Measurements from ENCODE around the gene MGAT4C.

MGAT4C gene

GRCh38 chr12:86254399-86255107, 1.6 kb downstream of the MGAT4C start:
- no peak for DNase-seq (ENCODE audit: low read depth)
- no peak overlapping the region for H3K4me3 ChIP-seq (replicated peaks; ENCODE audit: low read depth, low read length)
- TF ChIP-seq CTCF (IDR thresholded peaks at IDR 0.05; ENCODE audit: low read length, missing control alignments), result no peak

DNA sequence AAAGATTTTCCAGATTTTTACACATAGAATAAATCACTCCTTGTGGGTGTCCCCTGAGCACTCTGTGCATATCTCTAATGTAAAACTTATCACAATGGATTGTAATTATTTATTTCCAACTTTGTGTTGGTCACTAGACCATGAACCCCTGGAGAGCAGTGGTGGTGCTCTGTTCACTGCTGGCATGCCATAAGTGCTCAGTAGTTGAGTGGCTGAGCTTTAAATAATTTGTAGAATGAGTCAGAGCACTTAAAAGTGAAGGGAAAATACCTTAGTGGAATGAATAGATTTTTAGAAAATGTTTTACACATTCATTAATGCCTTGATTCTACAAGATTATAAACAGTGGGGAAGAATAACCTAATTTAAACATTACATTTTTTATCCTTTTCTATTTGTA, 6.3 kb downstream of the MGAT4C start:
- no peak overlapping the region for H3K4me3 ChIP-seq (replicated peaks; ENCODE audit: low read depth, low read length)
- no peak for TF ChIP-seq CTCF (IDR thresholded peaks at IDR 0.05; ENCODE audit: low read length, missing control alignments)
- DNase-seq (ENCODE audit: low read depth), result peak; percentile 29

GRCh38 chr12:86249276-86249675, 6.9 kb downstream of the MGAT4C start:
- no peak for DNase-seq (ENCODE audit: low read depth)
- no peak for TF ChIP-seq CTCF (IDR thresholded peaks at IDR 0.05; ENCODE audit: low read length, missing control alignments)
- H3K4me3 ChIP-seq (replicated peaks; ENCODE audit: low read depth, low read length), result no peak overlapping the region

DNA sequence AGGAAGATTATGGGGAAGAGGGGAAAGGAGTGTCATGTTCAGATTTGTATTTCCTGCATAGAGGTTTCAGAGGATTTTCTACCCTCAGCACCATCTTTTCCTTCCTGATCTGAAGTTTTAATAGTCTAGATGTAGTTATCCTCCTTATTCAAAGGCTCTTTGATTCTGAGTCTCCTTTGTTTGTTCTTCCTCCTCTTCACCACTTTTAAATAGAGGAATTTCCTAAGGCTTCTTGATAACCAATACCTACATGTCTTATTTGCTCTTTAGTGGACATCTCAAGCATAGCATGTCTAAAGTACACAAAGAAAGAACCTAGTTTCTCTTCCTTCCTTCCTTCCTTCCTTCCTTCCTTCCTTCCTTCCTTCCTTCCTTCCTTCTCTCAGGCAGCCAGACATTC, 8.3 kb downstream of the MGAT4C start:
- TF ChIP-seq CTCF (IDR thresholded peaks at IDR 0.05; ENCODE audit: low read length, missing control alignments), result no peak

GRCh38 chr12:86241600-86241999, 14.6 kb downstream of the MGAT4C start:
- TF ChIP-seq CTCF (IDR thresholded peaks at IDR 0.05; ENCODE audit: low read length, missing control alignments), result no peak
- DNase-seq (ENCODE audit: low read depth), result no peak
- H3K4me3 ChIP-seq (replicated peaks; ENCODE audit: low read depth, low read length), result no peak overlapping the region

More for the DNA sequence above, 8.3 kb downstream of the MGAT4C start:
- DNase-seq (ENCODE audit: low read depth), result no peak
- H3K4me3 ChIP-seq (replicated peaks; ENCODE audit: low read depth, low read length), result no peak overlapping the region

DNA sequence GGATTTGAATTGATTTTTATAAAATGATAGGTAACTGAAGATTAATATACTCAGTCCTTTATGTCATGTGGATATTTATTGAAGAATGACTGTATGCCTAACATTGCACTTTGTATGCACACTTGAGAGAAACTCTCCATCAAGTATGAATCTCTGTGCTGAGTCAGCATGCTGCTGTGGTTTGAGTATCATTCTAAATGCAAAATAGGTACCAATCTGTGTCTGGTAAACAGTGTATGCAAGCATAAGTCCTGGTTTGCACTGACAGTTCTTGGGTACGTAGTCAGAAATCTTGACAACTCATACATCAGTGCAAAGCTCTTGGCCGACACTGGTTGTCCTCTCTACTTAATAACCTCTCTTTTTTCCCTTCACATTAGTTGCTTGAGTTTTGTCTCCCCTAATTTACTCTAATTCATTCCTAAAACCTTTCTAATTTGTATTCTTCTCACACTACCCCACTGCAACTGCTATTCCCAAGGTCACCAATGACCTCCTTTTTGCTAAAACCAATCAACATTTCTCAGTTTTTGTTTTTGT, 21.8 kb downstream of the MGAT4C start:
- no peak for DNase-seq (ENCODE audit: low read depth)
- no peak for TF ChIP-seq CTCF (IDR thresholded peaks at IDR 0.05; ENCODE audit: low read length, missing control alignments)

DNA sequence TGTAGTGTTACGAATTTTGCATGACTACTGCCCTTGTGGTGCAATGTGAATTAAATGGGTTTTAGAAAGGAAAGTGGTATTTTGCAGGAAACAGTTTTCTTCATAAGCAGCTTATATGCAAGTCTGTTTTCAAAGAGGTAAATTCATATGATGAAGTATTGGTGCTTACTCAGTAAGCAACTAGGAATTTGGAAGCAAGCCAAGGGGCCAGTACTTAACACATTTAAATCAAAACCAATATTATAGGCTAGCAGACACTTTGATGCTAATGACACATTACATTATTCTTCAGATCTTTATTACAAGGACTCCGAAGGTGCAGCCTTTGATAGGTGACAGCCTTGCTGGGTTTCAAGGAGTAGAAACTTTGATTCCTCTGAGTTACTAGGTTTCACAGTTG, 23.1 kb downstream of the MGAT4C start:
- H3K4me3 ChIP-seq (replicated peaks; ENCODE audit: low read depth, low read length), result no peak overlapping the region
- DNase-seq (ENCODE audit: low read depth), result peak; percentile 24
- TF ChIP-seq CTCF (IDR thresholded peaks at IDR 0.05; ENCODE audit: low read length, missing control alignments), result no peak

More for the DNA sequence above, 21.8 kb downstream of the MGAT4C start:
- no peak overlapping the region for H3K4me3 ChIP-seq (replicated peaks; ENCODE audit: low read depth, low read length)

All from fibroblast of pulmonary artery (primary cell).